ENCODE data around the gene SYNM.

DNA sequence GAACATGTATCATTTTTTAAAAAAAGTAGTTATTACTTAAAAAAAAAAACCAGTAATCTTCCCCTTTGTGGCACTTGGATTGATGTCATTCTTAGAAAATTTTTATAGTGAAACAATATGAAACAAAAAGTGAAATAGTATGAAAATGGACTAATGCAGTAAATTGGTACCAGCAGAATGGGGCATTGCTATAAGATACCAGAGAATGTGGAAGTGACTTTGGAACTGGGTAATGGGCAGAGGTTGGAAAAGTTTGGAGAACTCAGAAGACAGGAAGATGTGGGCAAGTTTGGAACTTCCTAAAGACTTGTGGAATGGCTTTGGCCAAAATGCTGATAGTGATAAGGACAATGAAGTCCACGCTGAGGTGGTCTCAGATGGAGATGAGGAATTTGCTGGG, 77.9 kb downstream of the SYNM start:
- TF ChIP-seq, protein P1, sequence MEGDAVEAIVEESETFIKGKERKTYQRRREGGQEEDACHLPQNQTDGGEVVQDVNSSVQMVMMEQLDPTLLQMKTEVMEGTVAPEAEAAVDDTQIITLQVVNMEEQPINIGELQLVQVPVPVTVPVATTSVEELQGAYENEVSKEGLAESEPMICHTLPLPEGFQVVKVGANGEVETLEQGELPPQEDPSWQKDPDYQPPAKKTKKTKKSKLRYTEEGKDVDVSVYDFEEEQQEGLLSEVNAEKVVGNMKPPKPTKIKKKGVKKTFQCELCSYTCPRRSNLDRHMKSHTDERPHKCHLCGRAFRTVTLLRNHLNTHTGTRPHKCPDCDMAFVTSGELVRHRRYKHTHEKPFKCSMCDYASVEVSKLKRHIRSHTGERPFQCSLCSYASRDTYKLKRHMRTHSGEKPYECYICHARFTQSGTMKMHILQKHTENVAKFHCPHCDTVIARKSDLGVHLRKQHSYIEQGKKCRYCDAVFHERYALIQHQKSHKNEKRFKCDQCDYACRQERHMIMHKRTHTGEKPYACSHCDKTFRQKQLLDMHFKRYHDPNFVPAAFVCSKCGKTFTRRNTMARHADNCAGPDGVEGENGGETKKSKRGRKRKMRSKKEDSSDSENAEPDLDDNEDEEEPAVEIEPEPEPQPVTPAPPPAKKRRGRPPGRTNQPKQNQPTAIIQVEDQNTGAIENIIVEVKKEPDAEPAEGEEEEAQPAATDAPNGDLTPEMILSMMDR (IDR thresholded peaks at IDR 0.05; ENCODE audit: low read depth, low read length) = no peak
- TF ChIP-seq EZH2phosphoT487 (IDR thresholded peaks at IDR 0.05; ENCODE audit: low read depth) = no peak
